H1 (cell line): ENCODE data around the gene HSPA1A. TPM values are rescaled to one million over a fixed set of nuclear protein-coding genes. Genes with fewer than 3 reads are reported as not detected.

Source experiments
- CTCF ChIA-PET: fragments of 300-600 bp; sonication (Branson Sonifier 250); formaldehyde crosslinking; loops from one replicate; lab custom pipeline; 2021; ENCODE audit not compliant: partially characterized antibody; lab: Charles Lee
- POLR2A ChIA-PET: fragments of 300-600 bp; sonication (Branson Sonifier 250); formaldehyde crosslinking; loops from one replicate; lab custom pipeline; 2021; ENCODE audit warnings: inconsistent platforms; ENCODE audit not compliant: partially characterized antibody; lab: Charles Lee
- DNase-seq, 2 experiments: peaks; one replicate each; pipeline versions ENCODE4 v3.0.0 to v3.0.0-alpha.2; 2010 to 2022; ENCODE audit warnings: low spot score in 2 of 2, low read depth in 1 of 2, mixed read lengths in 1 of 2
- FAIRE-seq: peaks from 2 replicates; lab custom pipeline; 2011; peaks lifted over from hg19 to GRCh38; lab: Jason Lieb, UNC
- H2AFZ ChIP-seq: 2 replicates; pipeline ENCODE4 v1.8.1; 2012; ENCODE audit warnings: low read length, inconsistent platforms
- H2AK5ac ChIP-seq: 2 replicates; pipeline ENCODE4 v1.6.1; 2013; ENCODE audit warnings: low read depth, low read length
- H2BK120ac ChIP-seq: replicated peaks from 2 replicates; pipeline ENCODE3; 2013; ENCODE audit warnings: low read depth, low read length, inconsistent platforms
- H2BK12ac ChIP-seq: 2 replicates; pipeline ENCODE4 v1.6.1; 2013; ENCODE audit warnings: low read depth, low read length
- H2BK15ac ChIP-seq: 2 replicates; pipeline ENCODE4 v1.6.1; 2013; ENCODE audit warnings: low read length
- H2BK20ac ChIP-seq: 2 replicates; pipeline ENCODE4 v1.6.1; 2013; ENCODE audit warnings: low read length
- H2BK5ac ChIP-seq: 2 replicates; pipeline ENCODE4 v1.6.1; 2013; ENCODE audit warnings: low read depth, low read length
- H3K14ac ChIP-seq: 2 replicates; pipeline ENCODE4 v1.6.1; 2013; ENCODE audit warnings: inconsistent platforms; ENCODE audit not compliant: insufficient read length
- H3K18ac ChIP-seq: 2 replicates; pipeline ENCODE4 v1.6.1; 2013; ENCODE audit warnings: low read length; ENCODE audit errors: extremely low read depth
- H3K23ac ChIP-seq: 2 replicates; pipeline ENCODE4 v1.6.1; 2013; ENCODE audit warnings: inconsistent platforms; ENCODE audit not compliant: insufficient read length
- H3K23me2 ChIP-seq: 2 replicates; pipeline ENCODE4 v1.6.1; 2013; ENCODE audit warnings: low read depth, low read length
- H3K27ac ChIP-seq: 2 replicates; pipeline ENCODE4 v1.6.1; 2011; ENCODE audit warnings: low read depth, low read length, inconsistent platforms
- H3K27me3 ChIP-seq, 4 experiments: replicated peaks in 1 of 4; 1 replicate in 1 of 4; 2 replicates in 3 of 4; pipeline versions ENCODE4 v1.6.1 to v1.8.1; 2011 to 2013; ENCODE audit warnings: low read length in 3 of 4, mild to moderate bottlenecking in 3 of 4, inconsistent platforms in 2 of 4, mixed read lengths in 2 of 4, moderate library complexity in 1 of 4; ENCODE audit not compliant: control insufficient read depth in 3 of 4, insufficient read depth in 3 of 4; ENCODE audit errors: extremely low read depth in 1 of 4
- H3K36me3 ChIP-seq, 4 experiments: 2 replicates each; pipeline versions ENCODE4 v1.6.1 to v1.8.1; 2011 to 2013; ENCODE audit warnings: mild to moderate bottlenecking in 4 of 4, low read length in 3 of 4, moderate library complexity in 2 of 4, control low read depth in 1 of 4, inconsistent platforms in 1 of 4; ENCODE audit not compliant: insufficient read depth in 4 of 4, control insufficient read depth in 2 of 4
- H3K4ac ChIP-seq: replicated peaks from 2 replicates; pipeline ENCODE3; 2013; ENCODE audit warnings: low read length, low read depth, mixed read lengths, inconsistent platforms; ENCODE audit not compliant: insufficient read length
- H3K4me1 ChIP-seq, 4 experiments: replicated peaks in 1 of 4; 1 replicate in 1 of 4; 2 replicates in 3 of 4; pipeline versions ENCODE4 v1.6.1 to v1.8.1; 2011 to 2013; ENCODE audit warnings: low read length in 3 of 4, inconsistent platforms in 2 of 4, mixed read lengths in 1 of 4; ENCODE audit not compliant: insufficient read depth in 4 of 4, control insufficient read depth in 3 of 4
- H3K4me2 ChIP-seq, 2 experiments: 2 replicates each; pipeline versions ENCODE4 v1.6.1 to v1.8.1; 2011 to 2013; ENCODE audit warnings: low read depth in 2 of 2, low read length in 2 of 2, control low read depth in 1 of 2, inconsistent platforms in 1 of 2, mild to moderate bottlenecking in 1 of 2; ENCODE audit not compliant: insufficient read depth in 1 of 2
- H3K4me3 ChIP-seq, 4 experiments: fragments of 200-600, 300-600 bp in 1 of 4; sonication (generic), shearing (Covaris generic), sonication (Bioruptor Twin) in 1 of 4; 2 replicates each; pipeline versions ENCODE4 v1.5.1 to v1.8.1; 2011 to 2016; ENCODE audit warnings: low read length in 4 of 4, low read depth in 3 of 4, control low read depth in 2 of 4, inconsistent platforms in 2 of 4, mild to moderate bottlenecking in 2 of 4, mixed read lengths in 1 of 4, moderate library complexity in 1 of 4; ENCODE audit not compliant: insufficient read depth in 2 of 4; ENCODE audit errors: extremely low read depth in 1 of 4
- H3K56ac ChIP-seq: replicated peaks from 2 replicates; pipeline ENCODE3; 2013; ENCODE audit warnings: low read depth, mild to moderate bottlenecking, mixed read lengths, low read length, inconsistent platforms; ENCODE audit not compliant: insufficient read length
- H3K79me1 ChIP-seq: 2 replicates; pipeline ENCODE4 v1.6.1; 2013; ENCODE audit warnings: low read depth, low read length, control low read depth
- H3K79me2 ChIP-seq, 2 experiments: 2 replicates each; pipeline versions ENCODE4 v1.6.1 to v1.8.1; 2012 to 2013; ENCODE audit warnings: low read length in 2 of 2, mild to moderate bottlenecking in 2 of 2, inconsistent platforms in 1 of 2; ENCODE audit not compliant: insufficient read depth in 2 of 2, control insufficient read depth in 1 of 2
- H3K9ac ChIP-seq, 4 experiments: replicated peaks in 1 of 4; 1 replicate in 1 of 4; 2 replicates in 3 of 4; pipeline versions ENCODE4 v1.6.1 to v1.8.1; 2011 to 2013; ENCODE audit warnings: low read depth in 3 of 4, low read length in 3 of 4, control low read depth in 2 of 4, mild to moderate bottlenecking in 2 of 4, moderate library complexity in 2 of 4, inconsistent platforms in 1 of 4; ENCODE audit errors: extremely low read depth in 1 of 4
- H3K9me3 ChIP-seq, 2 experiments: 2 replicates each; pipeline versions ENCODE4 v1.6.1 to v1.8.1; 2012 to 2013; ENCODE audit warnings: mild to moderate bottlenecking in 2 of 2, moderate library complexity in 2 of 2, control low read depth in 1 of 2, inconsistent platforms in 1 of 2, low read depth in 1 of 2, low read length in 1 of 2, mixed read lengths in 1 of 2; ENCODE audit not compliant: insufficient read depth in 2 of 2
- H4K20me1 ChIP-seq, 2 experiments: replicated peaks in 1 of 2; 2 replicates each; pipeline versions ENCODE3 to v1.8.1; 2011 to 2013; ENCODE audit warnings: inconsistent platforms in 2 of 2, low read length in 2 of 2, mild to moderate bottlenecking in 1 of 2; ENCODE audit not compliant: insufficient read depth in 2 of 2, control insufficient read depth in 1 of 2
- H4K5ac ChIP-seq: 2 replicates; pipeline ENCODE4 v1.6.1; 2013; ENCODE audit warnings: low read length, low read depth, mixed read lengths, inconsistent platforms; ENCODE audit not compliant: insufficient read length
- H4K8ac ChIP-seq: 2 replicates; pipeline ENCODE4 v1.8.0; 2013; ENCODE audit warnings: mild to moderate bottlenecking, moderate library complexity, low read length, inconsistent platforms; ENCODE audit not compliant: insufficient read depth; ENCODE audit errors: extremely low read depth
- H4K91ac ChIP-seq: replicated peaks from 2 replicates; pipeline ENCODE3; 2013; ENCODE audit warnings: low read length, mixed read lengths, inconsistent platforms; ENCODE audit not compliant: insufficient read length
- EGR1 ChIP-seq: IDR thresholded peaks from 2 replicates; pipeline ENCODE4 v1.6.1; 2011; ENCODE audit warnings: low read depth, low read length, borderline replicate concordance
- HDAC2 ChIP-seq, 2 experiments: fragments of 300-600 bp in 1 of 2; sonication (generic) in 1 of 2; IDR thresholded peaks; 2 replicates each; pipeline ENCODE4 v1.6.1; 2011 to 2012; ENCODE audit warnings: low read depth in 2 of 2, low read length in 2 of 2, mild to moderate bottlenecking in 2 of 2, moderate library complexity in 2 of 2, borderline replicate concordance in 1 of 2, inconsistent platforms in 1 of 2
- KDM1A ChIP-seq: fragments of 200-600, 300-600 bp; sonication (generic); IDR thresholded peaks from 2 replicates; pipeline ENCODE4 v1.7.1; 2016; ENCODE audit warnings: mild to moderate bottlenecking, low read length, borderline replicate concordance
- POLR2A ChIP-seq, 2 experiments: IDR thresholded peaks; 1 replicate in 1 of 2; 2 replicates in 1 of 2; pipeline ENCODE4 v1.6.1; 2011; ENCODE audit warnings: low read depth in 2 of 2, low read length in 2 of 2, mild to moderate bottlenecking in 2 of 2; ENCODE audit errors: control extremely low read depth in 1 of 2
- SIRT6 ChIP-seq: IDR thresholded peaks from one replicate; pipeline ENCODE4 v1.7.1; 2012; ENCODE audit warnings: low read length, inconsistent platforms
- TAF1 ChIP-seq: IDR thresholded peaks from 2 replicates; pipeline ENCODE4 v1.6.1; 2011; ENCODE audit warnings: mild to moderate bottlenecking, low read depth, low read length
- WGBS, 2 experiments: shearing (Covaris generic) in 1 of 2; methylation state at CpG; one replicate each; pipeline versions ENCODE4 v1.1.6 to v1.1.7; 2013 to 2015; ENCODE audit warnings: low lambda C conversion rate in 2 of 2, mixed read lengths in 2 of 2, inconsistent platforms in 1 of 2, low coverage in 1 of 2, missing lambda C conversion rate in 1 of 2; ENCODE audit not compliant: insufficient replicate concordance in 2 of 2, insufficient coverage in 1 of 2, insufficient read length in 1 of 2; ENCODE audit errors: extremely low coverage in 1 of 2, missing lambda C conversion rate in 1 of 2; 5-methylcytosine and 5-hydroxymethylcytosine counted together
- polyA plus RNA-seq, 7 experiments: library from polyadenylated mRNA; depleted of rRNA in 3 of 7; stranded (reverse) in 5 of 7; unstranded in 2 of 7; fragments of >200 nt in 5 of 7; fragments of 200-250 nt in 2 of 7; gene quantifications; 1 replicate in 5 of 7; 2 replicates in 1 of 7; 4 replicates in 1 of 7; pipeline versions ENCODE4 v1.2.1 to v1.2.3, GENCODE V29; 2011 to 2013; ENCODE audit warnings: missing spikeins in 2 of 7, mixed read lengths in 2 of 7
- total RNA-seq: library from RNA; stranded (reverse); fragmentation: NEBNext Ultra II Directional; extraction: Animal tissue kit (Norgen Biotek cat#: 25700); gene quantifications from 2 replicates; pipeline ENCODE4 v1.2.1, GENCODE V29; 2021
- TF ChIP-seq, protein P1 (sequence below): IDR thresholded peaks from 2 replicates; pipeline ENCODE4 v1.6.1; 2012; ENCODE audit warnings: low read length, inconsistent platforms
- TF ChIP-seq, protein P2 (sequence below): IDR thresholded peaks from 2 replicates; pipeline ENCODE4 v1.6.1; 2011; ENCODE audit warnings: low read length, improper control_type of control experiment

The HSPA1A gene
- total and polyA plus RNA-seq, 2 of the 8 experiments (the other 6 are each of a cell fraction or from before 2014, with no cell fraction given) = 40.7 to 54.0 TPM

DNA sequence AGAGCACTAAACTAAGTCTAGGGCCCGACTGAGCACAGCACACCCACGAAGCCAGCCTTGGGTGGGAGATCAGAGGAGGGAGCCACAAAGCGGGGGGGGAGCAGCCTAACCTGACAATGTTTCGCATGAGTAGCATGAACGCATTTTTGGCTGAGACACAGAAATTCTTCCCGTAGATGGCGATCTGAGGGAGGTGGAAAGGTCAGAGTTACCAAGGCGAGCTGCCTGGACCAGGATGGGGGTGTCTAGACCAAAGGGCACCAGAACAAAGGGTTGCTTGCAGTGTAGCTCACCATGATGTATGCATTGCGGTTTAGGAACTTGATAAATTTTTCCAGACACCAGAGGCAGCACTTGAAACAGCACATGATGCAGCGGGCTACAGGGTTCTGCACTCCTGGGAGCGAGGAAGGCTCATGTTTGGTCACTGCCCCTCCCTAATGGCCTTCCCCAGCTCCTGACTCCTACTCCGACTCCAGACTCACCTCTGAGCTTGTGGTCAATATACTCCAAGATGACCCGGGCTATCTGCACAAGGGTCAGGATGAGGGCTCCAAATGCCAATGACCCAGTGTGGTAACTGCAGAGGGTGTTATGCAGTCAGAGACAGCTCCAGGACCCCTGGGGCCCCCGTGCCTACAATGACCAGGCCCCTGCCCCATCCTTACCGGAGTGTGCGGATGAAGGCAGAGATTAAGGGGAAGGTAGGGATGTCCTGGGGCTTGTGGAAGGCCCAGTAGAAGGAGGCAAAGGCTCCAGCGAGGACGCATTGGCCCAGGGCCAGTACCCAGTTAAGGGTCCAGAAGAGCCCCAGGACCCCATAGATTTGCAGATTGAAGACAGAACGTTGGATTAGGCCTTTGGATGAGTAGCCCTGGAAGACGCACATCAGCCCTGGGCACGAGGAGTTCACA, 50.1 kb downstream of the HSPA1A start:
- FAIRE-seq (no peak), DNase-seq (no peak)
- Histone ChIP-seq H3K9me3 (no peaks in the 10 kb centered on the region), H2BK120ac (no peak overlapping the region), H3K4me1 (peaks cover 0 to 14% (median 2%) of the 10 kb centered on the region in 4 experiments; a peak in 5 of 7 replicates), H3K79me2 (no peaks in the 10 kb centered on the region), H3K4ac (peak overlapping the region; percentile 19), H4K5ac (no peak overlapping the region), H3K4me3 (no peak overlapping the region), H3K14ac (no peak overlapping the region), H2BK12ac (0 out of 2 replicates have a peak overlapping the region, but pooled peaks have one; percentile 68), H4K8ac (no peak overlapping the region), H3K36me3 (no peaks in the 10 kb centered on the region), H2AFZ (no peak overlapping the region), H3K27ac (no peak overlapping the region), H3K18ac (no peak overlapping the region), H2BK5ac (no peak overlapping the region), H3K4me2 (no peak overlapping the region), H4K91ac (no peak overlapping the region), H2BK20ac (no peak overlapping the region), H3K23me2 (peaks cover 8% of the 10 kb centered on the region; the same call in 1 of the 2 replicates), H4K20me1 (no peaks in the 10 kb centered on the region), H3K9ac (no peak overlapping the region; a peak in 1 of 7 replicates), H3K23ac (no peak overlapping the region), H2BK15ac (no peak overlapping the region), H3K27me3 (0 out of 7 replicates have a peak, but pooled peaks cover 0 to 3% (median 0%) of the 10 kb centered on the region in 4 experiments), H3K79me1 (0 out of 2 replicates have a peak, but pooled peaks cover 2% of the 10 kb centered on the region), H2AK5ac (peak overlapping the region; percentile 75; the same call in 1 of the 2 replicates), H3K56ac (no peak overlapping the region)
- ChIA-PET CTCF (interaction anchor here (0.6 to 2.3 kb wide), 8 partner anchors 10 to 95 kb away, joined by 3 to 13 read pairs (median 4); no protein-coding TSS in a partner anchor), POLR2A (interaction anchor here (0.7 to 6.7 kb wide), 11 partner anchors 10 to 201 kb away, joined by 3 to 71 read pairs (median 4); partner anchors contain the start of genes EHMT2, GPANK1, HSPA1B and MSH5)
- 88% methylated on average over 21 of the region's 21 CpGs; no CpG with 5 or more reads in 1 of the 2 experiments for WGBS, 2 experiments
- TF ChIP-seq KDM1A (no peak), EGR1 (no peak), TAF1 (no peak), HDAC2 (IDR thresholded peaks at IDR 0.05; ENCODE audit: borderline replicate concordance in 1 of 2, low read depth in 2 of 2, low read length in 2 of 2) (no peak), SIRT6 (no peak), POLR2A (IDR thresholded peaks at IDR 0.05; ENCODE audit: control extremely low read depth in 1 of 2, low read depth in 2 of 2, low read length in 2 of 2) (no peak)
- TF ChIP-seq, protein P1, sequence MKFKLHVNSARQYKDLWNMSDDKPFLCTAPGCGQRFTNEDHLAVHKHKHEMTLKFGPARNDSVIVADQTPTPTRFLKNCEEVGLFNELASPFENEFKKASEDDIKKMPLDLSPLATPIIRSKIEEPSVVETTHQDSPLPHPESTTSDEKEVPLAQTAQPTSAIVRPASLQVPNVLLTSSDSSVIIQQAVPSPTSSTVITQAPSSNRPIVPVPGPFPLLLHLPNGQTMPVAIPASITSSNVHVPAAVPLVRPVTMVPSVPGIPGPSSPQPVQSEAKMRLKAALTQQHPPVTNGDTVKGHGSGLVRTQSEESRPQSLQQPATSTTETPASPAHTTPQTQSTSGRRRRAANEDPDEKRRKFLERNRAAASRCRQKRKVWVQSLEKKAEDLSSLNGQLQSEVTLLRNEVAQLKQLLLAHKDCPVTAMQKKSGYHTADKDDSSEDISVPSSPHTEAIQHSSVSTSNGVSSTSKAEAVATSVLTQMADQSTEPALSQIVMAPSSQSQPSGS = no peak
- TF ChIP-seq, protein P2, sequence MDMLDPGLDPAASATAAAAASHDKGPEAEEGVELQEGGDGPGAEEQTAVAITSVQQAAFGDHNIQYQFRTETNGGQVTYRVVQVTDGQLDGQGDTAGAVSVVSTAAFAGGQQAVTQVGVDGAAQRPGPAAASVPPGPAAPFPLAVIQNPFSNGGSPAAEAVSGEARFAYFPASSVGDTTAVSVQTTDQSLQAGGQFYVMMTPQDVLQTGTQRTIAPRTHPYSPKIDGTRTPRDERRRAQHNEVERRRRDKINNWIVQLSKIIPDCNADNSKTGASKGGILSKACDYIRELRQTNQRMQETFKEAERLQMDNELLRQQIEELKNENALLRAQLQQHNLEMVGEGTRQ = no peak
